GM04503 (cell line): ENCODE results near the gene BAIAP2L2.
A peak's percentile ranks its signal among the peaks of the same experiment; 100 is the strongest.
"Not testable (repeated sequence)": the region's sequence is repeated elsewhere in the genome, so short reads cannot be mapped to it uniquely, and the experiment has no call there.

Source experiments
- DNase-seq: peaks from one replicate; pipeline ENCODE4 v3.0.0-alpha.2; 2012; ENCODE audit warnings: low read depth

The BAIAP2L2 gene, protein sequence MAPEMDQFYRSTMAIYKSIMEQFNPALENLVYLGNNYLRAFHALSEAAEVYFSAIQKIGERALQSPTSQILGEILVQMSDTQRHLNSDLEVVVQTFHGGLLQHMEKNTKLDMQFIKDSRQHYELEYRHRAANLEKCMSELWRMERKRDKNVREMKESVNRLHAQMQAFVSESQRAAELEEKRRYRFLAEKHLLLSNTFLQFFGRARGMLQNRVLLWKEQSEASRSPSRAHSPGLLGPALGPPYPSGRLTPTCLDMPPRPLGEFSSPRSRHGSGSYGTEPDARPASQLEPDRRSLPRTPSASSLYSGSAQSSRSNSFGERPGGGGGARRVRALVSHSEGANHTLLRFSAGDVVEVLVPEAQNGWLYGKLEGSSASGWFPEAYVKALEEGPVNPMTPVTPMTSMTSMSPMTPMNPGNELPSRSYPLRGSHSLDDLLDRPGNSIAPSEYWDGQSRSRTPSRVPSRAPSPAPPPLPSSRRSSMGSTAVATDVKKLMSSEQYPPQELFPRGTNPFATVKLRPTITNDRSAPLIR

DNA sequence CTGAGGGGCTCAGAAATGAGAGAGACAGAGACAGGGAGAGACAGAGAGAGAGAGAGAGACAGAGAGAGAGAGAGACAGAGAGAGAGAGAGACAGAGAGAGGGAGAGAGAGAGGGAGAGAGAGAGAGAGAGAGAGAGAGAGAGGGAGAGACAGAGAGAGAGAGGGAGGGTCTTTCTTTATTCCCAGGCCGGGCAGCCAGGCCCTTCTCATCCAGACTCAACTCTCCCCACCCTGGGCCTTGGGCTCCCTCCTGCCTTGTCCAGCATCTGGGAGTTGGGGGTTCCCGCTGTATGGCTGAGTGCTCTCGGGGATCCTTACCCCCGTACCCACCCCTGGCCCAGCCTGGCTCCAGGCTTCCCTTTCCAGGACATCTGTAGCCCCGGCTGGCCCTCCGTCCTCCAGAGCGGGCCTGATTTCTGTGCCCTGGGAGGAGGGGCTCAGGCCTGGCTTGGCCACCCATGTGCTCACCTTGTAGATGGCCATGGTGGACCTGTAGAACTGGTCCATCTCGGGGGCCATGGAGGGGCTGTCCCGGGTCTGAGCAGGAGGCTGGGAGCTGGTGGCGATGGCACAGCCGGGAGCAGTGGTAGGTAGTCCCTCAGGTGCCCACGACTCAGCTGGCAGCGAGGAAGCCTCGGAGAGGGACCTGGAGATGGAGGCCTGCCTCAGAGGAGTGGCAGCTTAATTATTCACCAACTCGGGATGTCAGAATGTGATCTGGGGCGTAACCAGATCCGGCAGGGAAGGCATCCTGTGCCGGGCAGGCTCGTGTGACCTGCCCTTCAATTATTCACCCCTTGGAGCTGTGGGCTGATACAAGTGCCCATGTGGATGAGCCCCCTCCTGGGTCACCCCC, at the start of gene BAIAP2L2:
TSS of gene BAIAP2L2 (minus strand) at position 677 of the 855 bp plus-strand sequence. CDS start at position 518, 159 bp downstream.
- DNase-seq, result no peak

DNA sequence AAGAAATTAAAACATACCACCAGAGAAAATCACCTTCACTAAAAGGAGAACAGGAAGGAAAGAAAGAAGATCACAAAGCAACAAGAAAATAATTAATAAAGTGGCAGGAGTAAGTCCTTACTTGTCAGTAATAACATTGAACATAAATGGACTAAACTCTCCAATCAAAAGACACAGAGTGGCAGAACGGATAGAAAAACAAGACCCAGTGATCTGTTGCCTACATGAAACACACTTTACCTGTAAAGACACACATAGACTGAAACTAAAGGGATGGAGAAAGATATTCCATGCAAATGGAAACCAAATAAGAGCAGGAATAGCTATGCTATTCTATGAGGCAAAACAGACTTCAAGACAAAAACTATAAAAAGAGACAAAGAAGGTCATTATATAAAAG, 45.2 kb upstream of the BAIAP2L2 start:
- no peak for DNase-seq

DNA sequence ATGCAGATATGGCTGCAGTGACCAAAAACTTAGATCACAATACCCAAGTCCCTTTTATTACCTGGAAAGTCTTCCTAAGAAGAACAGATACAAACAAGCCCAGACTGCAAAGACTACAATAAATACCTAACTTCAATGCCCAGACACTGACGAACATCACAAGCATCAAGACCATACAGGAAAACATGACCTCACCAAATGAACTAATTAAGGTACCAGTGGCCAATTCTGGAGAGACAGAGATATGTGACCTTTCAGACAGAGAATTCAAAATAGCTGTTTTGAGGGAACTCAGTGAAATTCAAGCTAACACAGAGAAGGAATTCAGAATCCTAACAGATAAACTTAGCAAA, 44.1 kb upstream of the BAIAP2L2 start:
- DNase-seq, result not testable (repeated sequence)

DNA sequence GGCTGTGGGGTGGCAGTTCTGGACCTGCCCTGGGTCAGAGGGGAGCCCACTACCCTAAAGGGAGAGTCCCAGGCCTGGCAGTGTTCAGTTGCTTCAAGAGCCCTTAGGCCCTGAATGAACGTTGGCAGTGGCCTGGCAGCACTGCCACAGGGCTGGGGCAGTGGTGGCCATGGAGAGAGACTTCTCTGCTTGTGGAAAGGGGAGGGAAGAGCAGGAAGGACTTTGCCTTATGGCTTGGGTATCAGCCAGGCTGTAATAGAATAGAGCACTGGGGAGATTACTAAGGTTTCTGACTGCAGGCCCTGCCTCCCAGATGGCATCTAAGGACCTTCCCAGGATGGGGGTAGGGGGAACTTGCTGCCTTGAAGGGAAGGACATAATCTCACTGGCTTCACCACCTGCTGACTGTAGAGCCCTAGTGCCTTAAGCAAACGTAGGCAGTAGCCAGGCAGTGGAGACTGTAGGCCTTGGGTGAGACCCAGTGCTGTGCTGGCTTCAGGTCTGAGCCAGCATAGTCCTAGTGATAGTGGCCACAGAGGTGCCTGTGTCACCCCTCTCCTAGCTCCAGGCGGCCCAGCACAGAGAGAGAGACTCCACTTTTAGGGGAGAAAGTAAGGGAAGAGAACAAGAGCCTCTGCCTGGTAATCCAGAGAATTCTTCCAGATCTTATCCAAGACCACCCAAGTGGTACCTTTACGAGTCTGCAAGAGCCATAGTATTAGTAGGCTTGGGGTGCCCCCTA, 43.5 kb upstream of the BAIAP2L2 start:
- no peak for DNase-seq

DNA sequence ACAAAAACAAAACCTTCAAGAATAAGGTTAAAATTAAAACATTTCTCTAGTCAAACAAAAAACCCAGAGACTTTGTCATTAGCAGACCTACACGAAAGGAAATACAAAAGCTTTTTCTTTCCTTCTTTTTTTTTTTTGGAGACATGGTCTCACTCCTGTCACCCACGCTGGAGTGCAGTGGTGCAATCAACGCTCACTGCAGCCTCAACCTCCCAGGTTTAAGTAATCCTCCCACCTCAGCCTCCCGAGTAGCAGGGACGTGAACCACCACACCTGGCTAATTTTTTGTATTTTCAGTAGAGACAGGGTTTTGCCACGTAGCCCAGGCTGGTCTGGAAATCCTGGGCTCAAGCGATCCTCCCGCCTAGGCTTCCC, 40.6 kb upstream of the BAIAP2L2 start:
- no peak for DNase-seq

DNA sequence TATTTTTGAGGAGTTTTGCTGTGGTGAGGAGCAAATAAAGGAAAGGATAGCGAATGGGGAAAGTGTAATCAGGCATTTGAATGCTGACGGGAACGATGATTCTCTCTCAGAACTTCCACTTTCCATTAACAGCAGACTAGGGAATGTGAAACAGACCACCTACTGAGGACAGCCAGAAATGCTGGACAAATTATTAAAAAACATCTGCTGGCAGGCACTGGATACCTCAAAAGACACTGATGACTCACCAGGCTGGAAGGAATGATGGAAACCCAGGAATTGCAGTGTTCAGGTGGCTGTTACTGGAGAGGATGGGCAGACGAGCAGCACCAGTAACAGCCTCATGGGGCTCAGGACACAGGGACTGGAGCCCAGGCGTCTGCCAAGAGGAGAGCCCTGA, 37.8 kb upstream of the BAIAP2L2 start:
- no peak for DNase-seq

DNA sequence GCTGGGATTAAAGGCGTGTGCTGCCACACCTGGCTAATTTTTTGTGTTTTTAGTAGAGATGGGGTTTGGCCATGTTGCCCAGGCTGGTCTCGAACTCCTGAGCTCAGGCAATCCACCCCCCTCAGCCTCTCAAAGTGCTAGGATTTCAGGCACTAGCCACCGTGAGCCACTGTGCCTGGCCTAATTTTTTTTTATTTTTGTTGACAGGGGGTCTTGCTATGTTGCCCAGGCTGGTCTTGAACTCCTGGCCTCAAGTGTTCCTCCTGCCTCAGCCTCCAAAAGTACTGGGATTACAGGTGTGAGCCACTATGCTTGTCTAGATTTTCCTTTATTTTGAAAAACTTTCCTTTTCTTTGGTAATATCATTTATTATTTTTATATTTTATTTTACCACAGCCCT, 35.7 kb upstream of the BAIAP2L2 start:
- not testable (repeated sequence) for DNase-seq

DNA sequence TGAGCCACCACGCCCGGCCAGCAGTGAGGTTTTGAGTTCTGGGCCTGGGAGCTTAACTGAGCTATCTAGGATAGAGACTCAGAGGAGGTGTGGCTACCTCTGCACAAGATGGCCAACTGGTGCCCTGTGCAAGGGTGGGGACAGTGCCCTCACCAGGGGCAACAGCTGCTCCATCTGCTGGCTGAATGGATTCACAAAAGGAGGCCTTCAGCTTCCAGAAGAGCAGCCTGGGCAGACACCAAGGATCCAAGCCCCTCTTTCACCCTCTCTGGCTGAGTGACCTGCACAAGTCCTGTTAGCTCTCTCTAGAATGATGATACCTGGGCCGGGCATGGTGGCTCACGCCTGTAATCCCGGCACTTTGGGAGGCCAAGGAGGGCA, 33.5 kb upstream of the BAIAP2L2 start:
- no peak for DNase-seq

DNA sequence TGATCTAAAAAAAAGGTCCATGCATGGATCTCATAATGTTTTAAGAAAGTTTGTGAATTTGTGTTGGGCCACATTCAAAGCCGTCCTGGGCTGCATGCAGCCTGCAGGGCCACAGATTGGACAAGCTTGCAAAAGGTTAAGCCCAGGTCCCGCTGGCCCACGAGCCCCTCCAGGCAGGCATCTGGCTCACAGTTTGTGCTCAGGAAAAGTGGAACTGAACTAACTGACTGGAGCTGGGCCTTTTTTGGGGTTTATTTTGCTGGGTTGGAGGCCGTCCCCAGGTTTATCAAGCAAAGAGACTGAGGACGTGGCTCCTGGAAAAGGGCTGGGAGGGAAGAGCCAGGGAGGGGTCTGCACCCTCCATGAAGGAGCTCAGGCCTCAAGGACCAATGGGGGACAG, 32.1 kb upstream of the BAIAP2L2 start:
- DNase-seq, result no peak

DNA sequence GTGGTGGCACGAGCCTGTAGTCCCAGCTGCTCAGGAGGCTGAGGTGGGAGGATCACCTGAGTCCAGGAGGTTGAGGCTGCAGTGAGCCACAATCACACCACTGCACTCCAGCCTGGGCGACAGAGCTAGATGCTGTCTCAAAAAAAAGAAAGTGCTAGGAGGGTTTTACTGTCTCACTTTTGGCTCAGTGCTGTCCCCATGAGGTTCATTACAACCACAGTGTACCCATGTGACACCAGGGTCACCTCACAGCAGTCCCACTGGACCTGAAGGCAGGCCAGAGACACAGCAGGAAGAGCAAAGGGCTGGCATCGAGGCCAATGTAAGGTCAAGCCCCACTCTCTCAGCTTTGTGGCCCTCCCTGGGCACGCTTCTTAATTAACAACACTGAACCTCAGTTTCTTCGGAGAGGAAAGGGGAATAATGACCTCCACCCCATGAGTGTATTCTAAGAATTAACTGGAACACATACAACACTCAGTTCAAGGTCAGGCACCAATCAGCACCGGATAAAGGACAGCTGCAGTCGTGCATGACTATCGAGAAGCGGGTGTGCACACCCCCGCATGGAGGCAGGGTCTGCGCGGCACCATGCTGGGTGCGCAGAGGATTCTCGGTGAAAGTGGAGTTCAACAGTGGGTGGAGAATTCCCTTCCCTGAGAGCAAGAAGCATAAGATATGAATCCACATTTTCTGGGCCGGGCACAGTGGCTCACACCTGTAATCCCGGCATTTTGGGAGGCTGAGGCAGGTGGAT, 30.9 kb upstream of the BAIAP2L2 start:
- DNase-seq, result no peak

DNA sequence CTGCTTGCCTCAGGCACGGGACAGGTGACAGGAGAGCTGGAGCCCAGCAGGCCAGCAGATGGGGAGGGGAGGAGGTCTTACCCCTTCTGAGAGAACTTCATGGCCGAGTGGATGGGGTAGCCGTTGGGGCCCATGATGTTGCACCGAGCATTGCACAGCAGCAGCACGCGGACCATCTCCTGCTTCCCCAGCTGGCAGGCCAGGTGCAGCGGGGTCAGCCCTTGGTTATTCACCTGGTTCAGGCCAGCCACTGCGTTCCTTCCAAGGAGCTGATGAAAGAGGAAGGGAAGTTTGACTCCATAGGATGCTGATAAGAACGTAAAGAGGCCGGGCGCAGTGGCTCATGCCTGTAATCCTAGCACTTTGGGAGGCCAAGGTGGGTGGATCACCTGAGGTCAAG, 29.4 kb upstream of the BAIAP2L2 start:
- no peak for DNase-seq

DNA sequence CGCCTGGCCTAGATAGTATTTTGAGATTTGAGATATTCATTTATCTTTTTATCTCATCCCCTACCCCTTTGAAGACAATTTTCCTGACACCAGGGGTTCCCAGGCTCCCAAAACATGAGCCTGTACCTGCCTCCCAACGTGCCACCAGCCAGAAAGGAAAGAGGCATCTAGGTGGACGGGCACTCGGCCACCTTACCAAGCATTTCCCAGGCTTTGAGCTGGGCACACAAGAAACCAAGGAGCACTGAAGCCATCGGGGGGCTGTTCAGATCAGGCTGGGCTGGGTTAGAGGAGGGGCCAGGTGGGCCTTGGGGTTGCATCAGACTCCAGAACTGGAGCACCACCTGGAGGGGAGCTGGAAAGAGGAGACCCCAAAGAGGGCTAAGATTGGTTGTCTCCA, 28.5 kb upstream of the BAIAP2L2 start:
- DNase-seq, result no peak

DNA sequence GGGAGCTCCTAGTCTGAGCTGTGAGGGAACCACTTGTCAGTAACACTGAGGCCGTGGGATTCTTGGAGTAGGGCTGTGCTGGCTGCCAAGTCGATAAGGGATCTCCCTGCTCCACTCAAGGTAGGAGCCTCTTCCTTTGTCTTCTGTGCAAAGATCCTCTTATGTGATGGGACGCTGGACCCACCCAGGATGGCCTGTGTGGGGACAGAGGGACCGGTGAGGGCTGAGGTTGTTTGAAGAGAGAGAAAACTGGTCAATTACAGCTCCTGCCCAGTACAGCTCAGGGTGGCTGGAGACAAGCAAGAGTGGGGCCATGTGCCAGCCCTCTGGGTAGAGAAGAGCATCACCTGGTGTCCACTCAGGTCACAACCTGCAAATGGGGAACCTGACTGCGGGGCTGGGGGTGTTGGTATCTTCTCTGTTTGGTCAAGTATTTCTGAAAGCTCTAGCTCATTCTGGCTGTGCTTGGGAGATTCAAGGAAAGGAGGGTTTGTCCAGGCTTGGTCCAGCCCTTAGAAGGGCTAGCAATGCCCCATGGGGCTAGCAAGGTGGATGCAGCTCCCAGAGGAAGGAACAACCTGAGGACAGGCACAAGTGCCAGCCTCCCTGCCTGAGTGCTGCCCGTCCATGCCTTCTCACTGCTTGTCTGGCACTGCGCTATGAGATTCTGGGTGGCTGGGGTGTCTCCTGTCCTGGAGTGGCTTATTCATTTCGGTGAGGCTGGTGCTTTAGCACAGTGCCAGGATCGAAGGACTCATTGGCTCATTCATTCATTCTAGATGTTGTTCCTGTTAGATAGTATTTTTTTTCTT, 27.6 kb upstream of the BAIAP2L2 start:
- no peak for DNase-seq

DNA sequence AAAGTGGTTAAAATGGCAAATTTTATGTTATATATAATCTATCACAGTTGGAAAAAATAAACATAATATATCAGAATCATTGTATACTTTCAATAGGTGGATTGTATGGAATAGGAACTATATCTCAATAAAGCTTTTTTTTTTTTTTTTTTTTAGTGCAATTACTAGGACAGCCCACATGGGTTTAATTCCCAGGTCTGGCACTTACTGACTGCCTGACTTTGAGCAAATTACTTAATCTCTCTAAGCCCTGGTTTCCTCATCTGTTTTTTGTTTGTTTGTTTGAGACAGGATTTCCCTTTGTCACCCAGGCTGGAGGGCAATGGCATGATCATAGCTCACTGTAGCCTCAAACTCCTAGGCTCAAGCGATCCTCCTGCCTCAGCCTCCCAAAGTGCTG, 26.1 kb upstream of the BAIAP2L2 start:
- no peak for DNase-seq

DNA sequence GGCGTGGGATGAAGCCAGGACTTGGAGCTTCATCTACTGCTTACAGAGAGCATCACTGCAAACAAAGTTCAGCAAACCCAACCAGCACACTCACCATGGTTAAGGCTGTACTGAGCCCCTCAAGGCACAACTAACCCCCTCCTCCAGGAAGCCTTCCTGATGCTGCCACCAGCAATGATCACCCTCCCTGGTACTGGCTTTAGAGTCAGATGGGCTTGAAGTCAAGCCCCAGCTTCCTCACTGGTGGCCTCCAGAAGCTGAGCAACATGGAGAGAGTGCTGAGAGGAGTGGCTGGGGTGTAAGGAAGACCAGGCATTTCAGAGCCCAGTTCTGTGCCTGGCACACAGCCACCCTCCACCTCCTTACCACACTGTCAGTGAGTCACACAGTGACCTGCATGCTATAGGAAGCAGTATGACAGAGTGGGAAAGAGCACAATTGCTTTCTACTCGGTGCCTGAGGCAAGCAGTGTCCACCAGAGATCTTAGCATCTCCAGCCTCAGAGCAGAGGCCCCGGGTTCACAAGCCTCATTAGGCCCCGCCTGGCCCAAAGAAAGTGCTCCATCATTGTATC, 24.7 kb upstream of the BAIAP2L2 start:
- peak; percentile 58 for DNase-seq

DNA sequence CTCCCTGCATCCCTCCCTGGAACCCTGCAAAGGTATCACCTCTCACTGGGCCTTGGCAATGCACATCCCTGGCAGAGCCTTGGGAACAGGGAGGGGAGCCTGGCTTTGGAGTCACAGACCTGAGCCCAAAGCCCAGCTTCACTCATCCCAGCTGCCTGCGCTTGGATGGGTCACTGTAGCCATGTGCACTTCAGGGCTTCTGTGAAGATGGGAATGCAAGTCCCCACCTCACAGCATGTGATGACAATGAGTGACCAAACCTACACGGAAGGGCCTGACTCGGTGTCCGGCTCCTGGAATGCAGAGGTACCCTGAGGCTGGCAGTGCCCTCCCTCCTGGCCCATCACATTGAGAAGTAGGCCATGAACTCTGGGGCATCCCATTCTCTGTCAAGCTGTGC, 22.8 kb upstream of the BAIAP2L2 start:
- no peak for DNase-seq

DNA sequence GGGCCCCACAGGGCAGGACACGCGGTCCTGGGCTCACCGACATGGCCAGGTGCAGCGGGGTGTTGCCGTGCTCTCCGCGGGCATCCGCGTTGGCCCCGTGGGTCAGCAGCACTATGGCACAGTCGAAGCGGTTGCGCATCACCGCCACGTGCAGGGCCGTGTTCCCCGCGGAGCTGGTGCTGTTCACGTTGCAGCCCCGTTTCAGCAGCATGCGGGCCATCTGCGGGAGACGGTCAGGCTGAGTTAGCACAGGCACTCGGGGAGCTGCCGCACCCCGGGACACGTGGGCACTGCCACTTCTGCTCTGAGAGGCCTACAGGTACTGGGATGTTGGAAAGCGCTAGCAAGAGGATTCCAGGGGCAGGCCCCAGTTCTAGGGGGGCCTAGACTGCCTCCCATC, 22.3 kb upstream of the BAIAP2L2 start:
- no peak for DNase-seq

DNA sequence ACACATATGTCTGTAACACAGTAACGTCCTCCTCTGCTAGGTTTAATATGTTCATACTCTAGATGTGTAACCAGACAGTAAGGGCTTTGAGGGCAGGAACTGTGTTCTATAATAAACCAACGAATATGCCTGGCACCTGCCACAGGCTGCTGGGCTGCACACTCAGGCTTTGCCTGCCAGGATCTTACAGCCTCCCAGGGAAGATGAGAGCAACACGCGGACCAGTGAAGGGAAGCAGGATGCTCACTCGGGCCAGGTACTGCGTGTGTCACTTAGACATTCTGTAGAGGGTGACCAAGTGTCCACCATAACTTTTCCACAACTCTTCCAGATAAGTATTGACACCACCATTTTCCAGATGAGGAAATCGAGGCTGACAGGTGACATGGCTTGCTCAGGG, 21.7 kb upstream of the BAIAP2L2 start:
- no peak for DNase-seq

DNA sequence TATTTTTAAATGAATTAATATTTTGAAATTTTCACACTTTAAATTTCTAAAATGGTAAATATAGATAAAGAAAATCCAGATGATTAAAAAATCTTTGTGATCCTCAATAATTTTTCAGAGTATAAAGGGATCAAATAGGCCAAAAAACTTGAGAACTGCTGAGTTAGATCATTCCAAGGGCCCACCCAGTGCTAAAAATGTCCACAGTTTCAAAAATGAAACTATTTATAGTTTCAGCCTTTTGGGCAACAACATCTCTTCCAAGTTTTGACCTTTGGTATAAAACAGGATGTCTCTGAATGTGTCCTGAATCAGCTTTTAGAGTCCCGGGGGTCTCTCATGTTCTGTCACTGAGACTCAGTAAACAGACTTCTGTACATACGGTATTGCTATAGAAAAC, 20.9 kb upstream of the BAIAP2L2 start:
- DNase-seq, result no peak

DNA sequence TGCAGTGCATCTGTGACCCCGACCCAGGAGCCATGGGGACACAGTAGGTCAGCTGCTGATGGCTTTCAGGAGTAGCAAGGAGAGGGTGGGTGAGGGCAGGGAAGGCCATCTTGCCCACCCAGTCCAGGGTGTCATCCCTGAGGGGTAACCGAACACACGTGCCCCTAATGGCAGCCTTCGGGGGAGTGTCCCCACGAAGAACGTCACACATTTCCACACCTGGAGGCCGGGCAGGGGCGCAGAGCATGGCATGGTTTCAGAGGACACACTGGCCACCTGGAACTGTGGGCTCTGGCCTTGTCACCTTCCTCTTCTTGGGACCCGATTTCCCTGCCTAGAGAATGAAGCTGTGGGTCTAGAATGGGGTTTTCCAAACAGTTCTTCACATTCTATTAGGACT, 19.4 kb upstream of the BAIAP2L2 start:
- no peak for DNase-seq

DNA sequence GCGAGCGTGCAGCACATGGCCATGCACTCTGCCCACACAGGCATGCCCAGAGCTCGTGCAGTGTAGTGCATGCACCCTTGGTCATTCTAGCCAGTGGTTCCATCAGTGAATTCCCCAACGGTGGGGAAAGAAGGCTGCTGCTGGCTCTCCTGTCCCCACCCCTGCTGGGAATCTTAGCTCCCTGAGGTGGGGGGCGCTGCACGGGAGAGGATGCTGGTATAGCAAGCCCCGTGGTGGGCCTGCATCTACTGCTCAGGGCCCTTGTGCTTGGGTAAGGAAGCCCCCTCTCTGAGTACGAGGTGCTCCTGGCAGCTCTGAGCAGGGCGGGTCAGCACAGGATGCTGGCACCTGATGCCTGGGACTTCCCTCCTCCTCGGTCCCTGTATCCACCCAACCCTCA, 18.5 kb upstream of the BAIAP2L2 start:
- no peak for DNase-seq
